GM12864 (cell line): ENCODE data around the gene GSAP.
A peak's percentile ranks its signal among the peaks of the same experiment; 100 is the strongest.
"Not testable (repeated sequence)": the region's sequence is repeated elsewhere in the genome, so short reads cannot be mapped to it uniquely, and the experiment has no call there.

ENCODE experiments used
- DNase-seq: peaks from one replicate; pipeline ENCODE4 v3.0.0-alpha.2; 2011; ENCODE audit warnings: low read depth
- H3K4me3 ChIP-seq: 2 replicates; pipeline ENCODE4 v1.5.1; 2011; ENCODE audit warnings: mild to moderate bottlenecking, low read depth, low read length, control low read depth
- TF ChIP-seq, protein P1 (sequence below): IDR thresholded peaks from 2 replicates; pipeline ENCODE4 v1.5.1; 2011; ENCODE audit warnings: low read depth, mild to moderate bottlenecking, moderate library complexity, low read length, control low read depth, inconsistent platforms; ENCODE audit errors: missing control alignments

GSAP gene

DNA sequence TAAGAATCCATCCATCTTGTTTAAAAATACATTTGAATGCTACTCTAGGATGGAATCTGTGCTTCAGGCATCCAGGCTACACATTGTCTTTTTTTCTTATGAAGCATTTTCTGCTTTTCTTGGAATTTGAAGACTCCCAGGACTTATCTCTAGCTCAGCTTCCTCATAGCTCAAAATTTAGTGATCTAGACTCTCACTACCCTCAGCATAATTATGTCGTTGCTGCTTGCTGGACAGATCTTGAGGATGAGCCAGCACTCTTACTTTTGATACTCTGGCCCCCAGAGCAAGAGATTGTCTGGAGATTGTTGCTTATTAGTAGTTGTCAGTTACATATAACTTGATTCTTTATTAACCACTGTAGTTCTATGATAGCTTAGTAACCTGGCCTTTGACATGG lies 133.3 kb downstream of the GSAP start:
- no peak overlapping the region for H3K4me3 ChIP-seq
- TF ChIP-seq, protein P1, sequence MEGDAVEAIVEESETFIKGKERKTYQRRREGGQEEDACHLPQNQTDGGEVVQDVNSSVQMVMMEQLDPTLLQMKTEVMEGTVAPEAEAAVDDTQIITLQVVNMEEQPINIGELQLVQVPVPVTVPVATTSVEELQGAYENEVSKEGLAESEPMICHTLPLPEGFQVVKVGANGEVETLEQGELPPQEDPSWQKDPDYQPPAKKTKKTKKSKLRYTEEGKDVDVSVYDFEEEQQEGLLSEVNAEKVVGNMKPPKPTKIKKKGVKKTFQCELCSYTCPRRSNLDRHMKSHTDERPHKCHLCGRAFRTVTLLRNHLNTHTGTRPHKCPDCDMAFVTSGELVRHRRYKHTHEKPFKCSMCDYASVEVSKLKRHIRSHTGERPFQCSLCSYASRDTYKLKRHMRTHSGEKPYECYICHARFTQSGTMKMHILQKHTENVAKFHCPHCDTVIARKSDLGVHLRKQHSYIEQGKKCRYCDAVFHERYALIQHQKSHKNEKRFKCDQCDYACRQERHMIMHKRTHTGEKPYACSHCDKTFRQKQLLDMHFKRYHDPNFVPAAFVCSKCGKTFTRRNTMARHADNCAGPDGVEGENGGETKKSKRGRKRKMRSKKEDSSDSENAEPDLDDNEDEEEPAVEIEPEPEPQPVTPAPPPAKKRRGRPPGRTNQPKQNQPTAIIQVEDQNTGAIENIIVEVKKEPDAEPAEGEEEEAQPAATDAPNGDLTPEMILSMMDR: no peak
- no peak for DNase-seq

DNA sequence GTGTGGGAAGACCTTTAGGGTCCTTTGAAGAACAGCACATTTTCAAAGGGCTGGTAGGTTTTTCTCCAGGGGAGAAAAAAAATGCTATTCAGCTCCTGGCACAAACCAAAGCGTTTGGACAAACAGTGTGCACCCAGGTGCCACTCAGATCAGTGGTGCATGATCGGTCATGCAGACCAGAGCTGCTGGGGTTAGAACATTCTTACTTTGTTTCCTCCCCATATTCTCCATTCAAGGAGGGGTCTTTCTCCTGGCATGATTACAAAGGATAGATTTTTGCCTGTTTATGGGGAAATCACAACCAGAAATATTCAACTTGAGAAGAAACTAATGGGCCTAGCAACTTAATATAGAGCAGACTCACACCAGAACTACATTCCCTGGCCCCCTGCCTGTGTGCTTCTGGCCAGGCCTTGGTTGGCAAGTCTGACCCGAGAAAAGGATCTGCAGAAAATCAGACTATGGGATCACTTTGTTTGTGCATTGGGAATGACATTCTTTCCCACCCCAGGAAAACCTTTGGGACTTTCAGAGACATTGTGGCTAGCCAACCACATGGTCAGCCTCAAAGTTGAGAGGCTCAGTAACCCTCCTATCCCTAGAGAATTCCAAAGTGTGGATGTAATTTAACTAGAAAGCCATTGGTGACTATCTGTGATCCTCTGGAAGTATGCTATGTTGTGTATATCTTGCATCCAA lies 134.2 kb downstream of the GSAP start:
- no peak for DNase-seq
- TF ChIP-seq, protein P1: no peak
- no peak overlapping the region for H3K4me3 ChIP-seq

DNA sequence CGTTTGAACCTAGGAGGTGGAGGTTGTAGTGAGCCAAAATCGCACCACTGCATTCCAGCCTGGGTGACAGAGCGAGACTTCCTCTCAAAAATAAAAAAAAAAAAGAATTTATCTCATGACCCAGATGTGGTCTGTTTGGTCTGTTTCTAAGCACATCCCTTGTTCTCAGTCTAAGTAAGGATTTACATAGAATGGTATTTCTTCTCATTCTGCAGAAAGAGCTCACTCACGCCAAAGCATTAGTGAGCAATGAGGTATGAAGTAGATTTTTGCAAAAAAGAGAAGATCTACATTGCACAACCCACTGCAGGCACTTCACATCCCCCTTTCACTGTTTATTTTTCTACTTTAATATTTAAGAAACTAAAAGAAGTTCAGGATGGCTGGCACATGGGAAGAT lies 140.0 kb downstream of the GSAP start:
- TF ChIP-seq, protein P1: no peak
- DNase-seq: no peak
- H3K4me3 ChIP-seq: no peak overlapping the region

DNA sequence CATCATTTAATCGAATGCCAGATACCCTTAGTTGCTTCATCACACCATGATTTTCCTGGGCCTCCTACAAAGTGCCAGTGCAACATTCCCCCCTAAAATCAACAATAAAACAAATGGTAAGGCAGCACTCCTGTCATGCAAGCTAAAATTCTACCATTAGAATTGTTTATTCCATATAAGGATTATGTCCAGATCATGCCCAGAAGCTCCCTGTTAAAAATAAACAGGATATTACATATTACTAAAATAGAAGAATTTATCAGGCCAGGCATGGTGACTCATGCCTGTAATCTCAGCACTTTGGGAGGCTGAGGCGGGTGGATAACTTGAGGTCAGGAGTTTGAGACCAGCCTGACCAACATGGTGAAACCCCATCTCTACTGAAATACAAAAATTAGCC lies 140.5 kb downstream of the GSAP start:
- not testable (repeated sequence) for DNase-seq

DNA sequence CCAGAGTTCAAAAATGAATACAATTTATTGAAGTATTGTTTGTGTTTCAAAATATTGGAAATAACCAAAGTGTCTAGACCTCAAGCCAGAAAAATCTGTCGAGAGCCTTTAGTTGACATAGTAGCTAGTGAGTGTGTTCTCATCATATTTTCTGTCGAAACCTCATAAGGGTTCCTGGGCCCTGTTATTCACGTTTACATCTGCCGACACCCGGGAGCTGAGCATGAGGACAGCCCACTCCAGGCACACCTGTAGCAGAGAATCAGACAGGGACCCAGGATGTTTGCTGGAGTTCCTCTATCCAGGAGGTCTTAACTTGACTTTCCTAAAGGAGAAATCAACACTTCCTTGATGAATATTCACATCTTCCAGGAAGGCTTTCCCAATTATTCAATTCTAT lies 144.4 kb downstream of the GSAP start:
- TF ChIP-seq, protein P1: no peak
- no peak overlapping the region for H3K4me3 ChIP-seq
- DNase-seq: no peak

More for the DNA sequence above, 140.5 kb downstream of the GSAP start:
- H3K4me3 ChIP-seq: not testable (repeated sequence)

DNA sequence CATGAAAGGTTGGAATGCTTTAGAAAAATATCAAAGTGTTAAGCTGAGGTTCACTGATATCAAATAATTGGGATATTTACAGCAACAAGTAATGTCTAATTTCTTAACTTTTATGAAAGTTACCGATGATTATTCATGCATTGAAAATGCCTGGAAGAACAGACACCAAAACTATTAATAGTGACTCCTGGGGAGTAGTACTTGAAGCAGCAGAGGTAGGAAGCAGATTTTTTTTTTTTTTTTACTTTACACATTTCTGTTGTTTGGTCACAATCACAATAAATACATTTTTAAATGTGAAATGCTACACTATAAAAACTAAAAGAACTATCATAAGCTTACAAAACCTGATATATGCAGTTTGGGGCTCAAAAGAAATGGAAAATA lies 146.1 kb downstream of the GSAP start:
- no peak overlapping the region for H3K4me3 ChIP-seq
- TF ChIP-seq, protein P1: no peak
- no peak for DNase-seq

DNA sequence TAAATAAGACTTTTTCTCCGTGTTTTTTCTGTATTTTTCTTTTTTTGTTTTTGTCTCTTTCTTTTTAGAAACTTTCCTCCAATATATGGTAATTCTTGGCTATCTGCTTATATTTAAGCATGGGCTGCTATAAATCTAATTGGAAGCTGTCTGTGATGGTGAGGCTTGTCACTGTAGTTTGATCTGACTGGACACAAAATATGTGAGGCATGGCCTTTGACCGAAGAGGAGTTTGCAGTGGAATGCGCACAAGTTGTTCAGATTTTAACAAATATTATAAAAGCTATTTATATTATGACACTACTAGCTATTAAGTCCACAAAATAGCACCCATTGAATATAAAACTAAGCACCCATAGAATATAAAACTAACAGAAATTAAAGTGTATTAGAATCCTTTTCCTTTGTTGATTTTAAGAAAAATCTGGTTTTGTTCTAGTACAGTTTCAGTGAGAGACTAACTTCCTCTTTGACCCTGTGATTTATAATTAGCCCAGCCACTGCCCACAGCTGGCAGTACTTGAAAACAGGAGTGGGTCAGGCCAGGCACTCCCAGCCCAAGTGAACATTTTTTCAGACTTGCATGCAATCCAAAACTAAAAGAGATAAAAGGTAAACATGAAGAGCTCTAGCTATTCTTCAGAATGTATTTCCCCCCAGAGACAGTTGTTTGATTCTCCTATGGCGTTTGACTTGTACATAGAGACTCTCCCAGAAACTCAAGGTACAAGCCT lies 146.6 kb downstream of the GSAP start:
- TF ChIP-seq, protein P1: no peak
- H3K4me3 ChIP-seq: no peak overlapping the region
- peak; percentile 35 for DNase-seq
